ENCODE measurements around the gene ERMP1.
"Not testable (repeated sequence)": the region's sequence is repeated elsewhere in the genome, so short reads cannot be mapped to it uniquely, and the experiment has no call there.

The ERMP1 gene

DNA sequence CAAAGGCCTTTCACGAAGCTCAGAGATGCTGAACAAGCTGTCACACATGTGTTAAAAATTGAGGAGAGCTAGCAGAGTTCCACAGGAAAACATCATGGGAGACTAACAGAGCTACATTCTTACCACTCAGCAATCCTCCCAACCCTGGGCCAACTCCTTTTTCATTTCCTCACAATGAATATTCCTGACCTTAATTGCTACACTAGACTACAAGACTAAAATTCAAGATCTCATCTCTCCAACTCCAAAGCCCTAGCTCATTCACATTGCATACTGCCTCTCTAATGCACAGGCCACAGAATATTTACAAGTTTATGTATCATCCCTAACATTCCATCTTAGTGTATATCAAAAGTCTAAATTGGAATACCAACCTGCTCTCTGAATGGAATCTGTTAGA, 21.2 kb downstream of the ERMP1 start:
- Histone ChIP-seq H3K27me3 (ENCODE audit: control insufficient read depth, insufficient read depth, low read length) (no peaks in the 10 kb centered on the region), H3K9me3 (ENCODE audit: control insufficient read depth, insufficient read depth, low read length) (no peaks in the 10 kb centered on the region), H3K36me3 (ENCODE audit: control insufficient read depth, insufficient read depth, low read length) (no peaks in the 10 kb centered on the region), H3K4me3 (ENCODE audit: low read depth, low read length) (no peak overlapping the region), H3K4me1 (ENCODE audit: control insufficient read depth, insufficient read depth, low read length) (no peaks in the 10 kb centered on the region), H3K9ac (ENCODE audit: low read depth, low read length) (no peak overlapping the region)

DNA sequence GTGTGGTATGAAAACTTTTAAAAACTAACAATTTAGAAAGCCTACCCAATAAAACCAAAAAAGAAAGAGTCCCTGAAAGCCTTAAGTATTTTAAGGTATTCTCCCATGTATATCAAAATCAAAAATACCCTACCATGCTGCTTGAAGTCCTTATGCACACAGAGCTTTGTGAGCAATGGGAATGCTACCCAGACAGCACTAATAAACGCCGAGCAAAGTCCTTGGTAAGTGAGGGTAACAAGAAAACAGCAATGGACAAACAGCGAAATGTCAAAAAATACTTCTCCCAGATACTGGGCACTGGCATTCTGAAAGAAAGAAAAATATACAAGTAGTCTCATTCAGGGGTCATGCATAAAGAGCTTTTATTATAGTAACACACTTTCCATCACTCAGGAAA, 27.4 kb downstream of the ERMP1 start:
- H3K36me3 ChIP-seq (ENCODE audit: control insufficient read depth, insufficient read depth, low read length), result peaks cover 7% of the 10 kb centered on the region

DNA sequence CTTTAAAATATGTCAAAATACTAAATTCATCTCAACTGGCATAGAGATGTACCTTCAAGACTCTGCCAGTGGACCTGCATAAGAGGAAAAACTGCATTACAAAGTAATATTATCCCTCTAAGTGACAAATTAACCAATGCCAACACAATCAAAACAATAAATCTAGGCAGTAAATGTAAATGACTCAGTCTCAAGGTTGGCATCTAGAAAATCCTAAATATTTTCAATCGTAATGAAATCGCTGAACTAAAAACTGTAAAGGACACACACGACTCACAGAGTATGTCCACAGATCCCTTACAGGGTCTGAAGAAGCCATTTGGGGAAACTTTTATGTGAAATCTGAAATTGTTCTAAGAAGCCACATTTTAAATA, 31.2 kb downstream of the ERMP1 start:
- no peaks in the 10 kb centered on the region for H3K9me3 ChIP-seq (ENCODE audit: control insufficient read depth, insufficient read depth, low read length)
- H3K36me3 ChIP-seq (ENCODE audit: control insufficient read depth, insufficient read depth, low read length), result peaks cover 7% of the 10 kb centered on the region
- no peak overlapping the region for H3K4me3 ChIP-seq (ENCODE audit: low read depth, low read length)
- no peak overlapping the region for H3K9ac ChIP-seq (ENCODE audit: low read depth, low read length)
- H3K4me1 ChIP-seq (ENCODE audit: control insufficient read depth, insufficient read depth, low read length), result no peaks in the 10 kb centered on the region
- no peaks in the 10 kb centered on the region for H3K27me3 ChIP-seq (ENCODE audit: control insufficient read depth, insufficient read depth, low read length)

More for the DNA sequence above, 27.4 kb downstream of the ERMP1 start:
- Histone ChIP-seq H3K4me1 (ENCODE audit: control insufficient read depth, insufficient read depth, low read length) (no peaks in the 10 kb centered on the region), H3K9me3 (ENCODE audit: control insufficient read depth, insufficient read depth, low read length) (no peaks in the 10 kb centered on the region), H3K27me3 (ENCODE audit: control insufficient read depth, insufficient read depth, low read length) (no peaks in the 10 kb centered on the region), H3K4me3 (ENCODE audit: low read depth, low read length) (no peak overlapping the region), H3K9ac (ENCODE audit: low read depth, low read length) (no peak overlapping the region)

DNA sequence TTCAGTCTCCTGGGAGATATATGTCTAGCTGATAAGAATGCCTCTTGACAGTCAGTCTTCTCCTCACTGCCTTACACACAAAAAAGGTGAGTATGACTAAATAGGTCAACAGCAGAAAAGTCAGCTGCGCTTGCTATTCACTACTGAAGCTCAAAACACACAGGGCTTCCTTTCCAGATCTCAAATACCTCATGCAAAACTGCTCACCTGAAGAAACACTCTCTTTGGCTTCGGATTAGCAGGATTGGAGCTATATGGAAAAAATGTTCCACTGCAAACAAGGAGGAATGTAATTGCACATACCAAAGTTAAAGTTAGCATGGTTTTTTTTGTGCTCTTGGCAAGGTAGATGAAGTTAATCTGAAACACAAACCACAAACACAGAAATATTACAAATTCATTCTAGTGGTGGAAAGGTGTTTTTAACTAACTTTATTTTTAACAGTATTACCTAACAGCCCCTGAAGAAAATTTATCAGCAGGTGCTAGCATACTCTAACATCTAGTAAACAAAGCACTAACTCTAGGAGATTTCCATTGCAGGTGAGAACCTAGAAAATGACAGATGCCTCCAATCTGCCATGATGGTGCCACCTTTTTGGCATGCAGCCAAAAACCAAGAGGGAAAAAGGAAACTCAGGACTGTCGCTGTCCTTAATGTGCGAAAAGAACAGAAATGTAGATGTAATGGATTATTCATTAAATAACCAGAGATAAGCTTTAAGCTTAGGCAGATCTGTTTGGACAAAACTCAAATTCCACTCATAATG, 31.8 kb downstream of the ERMP1 start:
- Histone ChIP-seq H3K4me3 (ENCODE audit: low read depth, low read length) (no peak overlapping the region), H3K9me3 (ENCODE audit: control insufficient read depth, insufficient read depth, low read length) (no peaks in the 10 kb centered on the region), H3K36me3 (ENCODE audit: control insufficient read depth, insufficient read depth, low read length) (peaks cover 6% of the 10 kb centered on the region), H3K27me3 (ENCODE audit: control insufficient read depth, insufficient read depth, low read length) (no peaks in the 10 kb centered on the region), H3K9ac (ENCODE audit: low read depth, low read length) (no peak overlapping the region), H3K4me1 (ENCODE audit: control insufficient read depth, insufficient read depth, low read length) (no peaks in the 10 kb centered on the region)

DNA sequence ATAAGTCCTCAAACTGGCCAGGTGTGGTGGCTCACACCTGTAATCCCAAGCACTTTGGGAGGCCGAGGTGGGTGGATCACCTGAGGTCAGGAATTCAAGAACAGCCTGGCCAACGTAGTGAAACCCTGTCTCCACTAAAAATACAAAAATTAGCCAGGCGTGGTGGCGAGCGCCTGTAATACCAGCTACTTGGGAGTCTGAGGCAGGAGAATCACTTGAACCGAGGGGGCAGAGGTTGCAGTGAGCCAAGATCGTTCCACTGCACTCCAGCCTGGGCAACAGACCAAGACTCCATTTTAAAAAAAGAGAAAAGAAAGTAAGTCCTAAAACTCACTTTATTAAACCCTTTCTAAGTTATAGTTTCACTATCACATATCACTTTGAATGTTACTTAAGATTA, 32.5 kb downstream of the ERMP1 start:
- H3K9me3 ChIP-seq (ENCODE audit: control insufficient read depth, insufficient read depth, low read length); H3K4me3 ChIP-seq (ENCODE audit: low read depth, low read length); H3K9ac ChIP-seq (ENCODE audit: low read depth, low read length); H3K4me1 ChIP-seq (ENCODE audit: control insufficient read depth, insufficient read depth, low read length); H3K36me3 ChIP-seq (ENCODE audit: control insufficient read depth, insufficient read depth, low read length); H3K27me3 ChIP-seq (ENCODE audit: control insufficient read depth, insufficient read depth, low read length): not testable (repeated sequence)

DNA sequence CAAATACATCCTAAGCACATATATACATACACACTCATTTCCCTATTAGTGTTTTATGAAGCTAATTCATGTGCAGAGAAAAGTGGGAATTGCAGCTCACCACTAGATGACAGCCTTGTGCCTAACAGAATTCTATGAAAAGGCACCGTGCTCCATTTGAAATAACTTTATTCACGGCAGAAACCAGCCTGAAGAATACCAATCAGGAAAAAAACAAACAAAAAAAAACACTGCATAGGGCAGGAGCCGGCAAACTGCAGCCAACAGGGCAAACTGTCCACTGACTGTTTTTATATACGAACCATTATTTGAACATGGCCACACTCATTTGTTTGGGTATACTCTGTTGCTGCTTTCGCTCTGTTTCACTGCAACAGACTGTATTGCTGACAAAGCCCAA, 33.6 kb downstream of the ERMP1 start:
- Histone ChIP-seq H3K36me3 (ENCODE audit: control insufficient read depth, insufficient read depth, low read length) (peaks cover 5% of the 10 kb centered on the region), H3K27me3 (ENCODE audit: control insufficient read depth, insufficient read depth, low read length) (no peaks in the 10 kb centered on the region), H3K9me3 (ENCODE audit: control insufficient read depth, insufficient read depth, low read length) (no peaks in the 10 kb centered on the region), H3K4me3 (ENCODE audit: low read depth, low read length) (no peak overlapping the region), H3K9ac (ENCODE audit: low read depth, low read length) (no peak overlapping the region), H3K4me1 (ENCODE audit: control insufficient read depth, insufficient read depth, low read length) (no peaks in the 10 kb centered on the region)

DNA sequence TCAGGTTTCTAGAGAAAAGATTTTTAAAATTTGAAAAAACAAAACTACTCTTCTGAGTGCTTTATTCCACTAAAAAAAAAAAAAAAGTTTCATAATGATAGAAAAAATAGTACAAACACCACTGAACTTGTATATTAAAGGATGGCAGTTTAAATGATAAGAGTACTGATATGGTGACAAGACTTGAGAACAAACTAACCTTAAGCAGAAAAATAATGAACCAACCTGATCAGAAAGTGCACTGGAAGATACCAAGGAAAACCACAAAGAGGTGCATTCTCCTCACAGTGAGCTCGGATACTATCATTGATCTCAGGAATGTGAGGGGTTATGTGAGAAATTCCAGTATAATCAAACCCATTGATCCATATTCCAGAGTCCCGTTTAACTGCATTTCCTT, 34.3 kb downstream of the ERMP1 start:
- peaks cover 5% of the 10 kb centered on the region for H3K36me3 ChIP-seq (ENCODE audit: control insufficient read depth, insufficient read depth, low read length)

DNA sequence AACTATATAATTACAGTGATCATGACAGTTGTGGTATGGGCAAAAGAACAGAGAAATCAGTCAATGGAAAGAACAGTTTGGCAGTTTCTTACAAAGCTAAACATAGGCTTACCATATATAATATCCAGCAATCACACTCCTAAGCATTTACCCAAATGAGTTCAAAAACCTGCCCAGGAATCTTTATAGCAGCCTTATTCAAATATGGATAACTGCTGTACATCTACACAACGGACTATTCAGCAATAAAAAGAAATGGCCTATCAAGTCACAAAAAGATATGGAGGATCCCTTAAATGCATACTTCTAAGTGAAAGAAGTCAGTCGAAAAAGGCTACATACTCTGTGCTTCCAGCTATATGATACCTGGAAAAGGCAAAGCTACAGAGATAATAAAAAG, 36.6 kb downstream of the ERMP1 start:
- no peaks in the 10 kb centered on the region for H3K4me1 ChIP-seq (ENCODE audit: control insufficient read depth, insufficient read depth, low read length)
- H3K27me3 ChIP-seq (ENCODE audit: control insufficient read depth, insufficient read depth, low read length), result no peaks in the 10 kb centered on the region
- no peak overlapping the region for H3K9ac ChIP-seq (ENCODE audit: low read depth, low read length)
- no peaks in the 10 kb centered on the region for H3K9me3 ChIP-seq (ENCODE audit: control insufficient read depth, insufficient read depth, low read length)
- H3K4me3 ChIP-seq (ENCODE audit: low read depth, low read length), result no peak overlapping the region
- no peaks in the 10 kb centered on the region for H3K36me3 ChIP-seq (ENCODE audit: control insufficient read depth, insufficient read depth, low read length)

More for the DNA sequence above, 34.3 kb downstream of the ERMP1 start:
- Histone ChIP-seq H3K4me1 (ENCODE audit: control insufficient read depth, insufficient read depth, low read length) (no peaks in the 10 kb centered on the region), H3K27me3 (ENCODE audit: control insufficient read depth, insufficient read depth, low read length) (no peaks in the 10 kb centered on the region), H3K9me3 (ENCODE audit: control insufficient read depth, insufficient read depth, low read length) (no peaks in the 10 kb centered on the region), H3K4me3 (ENCODE audit: low read depth, low read length) (no peak overlapping the region), H3K9ac (ENCODE audit: low read depth, low read length) (no peak overlapping the region)

DNA sequence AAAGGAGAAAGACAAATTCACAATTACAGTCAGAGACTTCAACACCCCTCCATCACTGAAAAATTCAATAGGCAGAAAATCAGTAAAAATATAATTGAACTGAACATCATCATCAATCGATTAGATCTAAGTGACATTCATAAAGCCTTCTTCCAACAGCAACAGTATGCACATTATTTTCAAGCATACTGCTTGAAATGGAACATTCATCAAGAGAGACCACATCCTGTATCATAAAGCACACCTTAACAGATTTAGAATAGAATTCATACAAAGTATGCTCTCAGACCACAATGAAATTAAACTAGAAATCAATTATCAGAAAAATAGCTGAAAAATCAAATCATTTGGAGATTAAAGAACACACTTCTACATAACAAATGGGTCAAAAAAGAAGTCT, 39.1 kb downstream of the ERMP1 start:
- no peaks in the 10 kb centered on the region for H3K36me3 ChIP-seq (ENCODE audit: control insufficient read depth, insufficient read depth, low read length)
- no peak overlapping the region for H3K4me3 ChIP-seq (ENCODE audit: low read depth, low read length)
- no peaks in the 10 kb centered on the region for H3K9me3 ChIP-seq (ENCODE audit: control insufficient read depth, insufficient read depth, low read length)
- H3K9ac ChIP-seq (ENCODE audit: low read depth, low read length), result no peak overlapping the region
- no peaks in the 10 kb centered on the region for H3K4me1 ChIP-seq (ENCODE audit: control insufficient read depth, insufficient read depth, low read length)
- H3K27me3 ChIP-seq (ENCODE audit: control insufficient read depth, insufficient read depth, low read length), result no peaks in the 10 kb centered on the region

DNA sequence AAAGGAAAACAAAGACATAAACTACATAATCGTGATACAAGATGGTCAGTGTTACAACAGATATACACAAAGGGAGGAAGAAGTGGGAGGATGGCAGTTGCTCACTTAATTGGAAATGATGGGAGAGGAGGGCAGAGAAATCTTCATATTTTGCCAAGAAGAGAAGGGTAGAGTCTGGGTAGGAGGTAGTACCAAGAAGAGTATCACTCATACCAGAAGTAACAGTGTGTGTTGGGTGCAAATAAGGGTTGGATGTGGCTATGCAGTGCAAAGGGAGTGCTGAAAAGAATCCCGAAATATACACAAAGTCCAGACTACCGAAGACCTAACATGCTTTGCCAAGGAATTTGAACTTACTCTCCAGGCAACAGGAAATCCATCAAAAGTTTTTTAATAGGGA, 41.0 kb downstream of the ERMP1 start:
- H3K4me3 ChIP-seq (ENCODE audit: low read depth, low read length), result no peak overlapping the region
- no peaks in the 10 kb centered on the region for H3K36me3 ChIP-seq (ENCODE audit: control insufficient read depth, insufficient read depth, low read length)
- H3K9ac ChIP-seq (ENCODE audit: low read depth, low read length), result no peak overlapping the region
- no peaks in the 10 kb centered on the region for H3K27me3 ChIP-seq (ENCODE audit: control insufficient read depth, insufficient read depth, low read length)
- no peaks in the 10 kb centered on the region for H3K4me1 ChIP-seq (ENCODE audit: control insufficient read depth, insufficient read depth, low read length)
- H3K9me3 ChIP-seq (ENCODE audit: control insufficient read depth, insufficient read depth, low read length), result no peaks in the 10 kb centered on the region

DNA sequence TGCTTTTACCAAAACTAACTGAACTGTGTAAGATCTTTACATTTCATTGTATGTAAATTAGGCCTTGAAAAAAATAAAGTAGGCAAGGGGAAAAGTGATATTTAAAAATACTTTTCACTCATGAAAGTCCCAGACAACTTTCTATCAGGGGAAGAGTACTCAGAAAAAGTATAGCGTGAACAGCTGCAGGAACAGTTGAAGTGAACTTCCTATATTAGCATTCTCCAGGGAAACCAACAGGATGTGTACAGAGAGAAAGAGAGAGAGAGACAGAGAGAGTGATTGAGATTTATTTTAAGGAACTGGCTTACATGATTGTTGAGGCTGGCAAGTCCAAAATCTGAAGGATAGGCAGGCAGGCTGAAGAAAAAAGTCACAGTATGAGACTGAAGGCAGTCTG, 42.0 kb downstream of the ERMP1 start:
- no peaks in the 10 kb centered on the region for H3K4me1 ChIP-seq (ENCODE audit: control insufficient read depth, insufficient read depth, low read length)
- no peaks in the 10 kb centered on the region for H3K9me3 ChIP-seq (ENCODE audit: control insufficient read depth, insufficient read depth, low read length)
- H3K4me3 ChIP-seq (ENCODE audit: low read depth, low read length), result no peak overlapping the region
- H3K36me3 ChIP-seq (ENCODE audit: control insufficient read depth, insufficient read depth, low read length), result peaks cover 4% of the 10 kb centered on the region
- H3K9ac ChIP-seq (ENCODE audit: low read depth, low read length), result no peak overlapping the region
- H3K27me3 ChIP-seq (ENCODE audit: control insufficient read depth, insufficient read depth, low read length), result no peaks in the 10 kb centered on the region

DNA sequence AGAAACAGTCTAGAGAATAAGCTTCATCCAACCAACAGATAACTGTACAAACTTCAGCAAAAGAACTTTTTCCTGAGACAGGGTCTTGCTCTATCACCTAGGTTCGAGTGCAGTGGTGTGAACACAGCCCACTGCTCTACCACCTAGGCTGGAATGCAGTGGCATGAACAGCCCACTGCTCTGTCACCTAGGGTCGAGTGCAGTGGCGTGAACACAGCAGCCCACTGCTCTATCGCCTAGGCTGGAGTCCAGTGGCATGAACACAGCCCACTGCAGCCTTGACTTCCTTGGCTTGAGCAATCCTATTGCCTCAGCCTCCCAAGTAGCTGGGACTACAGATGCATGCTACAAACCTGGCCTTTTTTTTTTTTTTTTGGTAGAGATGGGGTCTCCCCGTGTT, 43.4 kb downstream of the ERMP1 start:
- no peaks in the 10 kb centered on the region for H3K9me3 ChIP-seq (ENCODE audit: control insufficient read depth, insufficient read depth, low read length)
- no peaks in the 10 kb centered on the region for H3K4me1 ChIP-seq (ENCODE audit: control insufficient read depth, insufficient read depth, low read length)
- H3K36me3 ChIP-seq (ENCODE audit: control insufficient read depth, insufficient read depth, low read length), result peaks cover 4% of the 10 kb centered on the region
- peaks cover 2% of the 10 kb centered on the region for H3K27me3 ChIP-seq (ENCODE audit: control insufficient read depth, insufficient read depth, low read length)
- no peak overlapping the region for H3K4me3 ChIP-seq (ENCODE audit: low read depth, low read length)
- H3K9ac ChIP-seq (ENCODE audit: low read depth, low read length), result no peak overlapping the region
